GM18873 (cell line): ENCODE results near the gene CMYA5.

Experiments used
- ATAC-seq: cut with Tn5 transposase; IDR thresholded peaks from one replicate; pipeline ENCODE4 v1.9.1; 2021; ENCODE audit warnings: mild to moderate bottlenecking, moderate library complexity, moderate number of reproducible peaks; ENCODE audit not compliant: unreplicated experiment, low FRiP score

CMYA5 gene

GRCh38 chr5:79793304-79793703 lies 103.7 kb downstream of the CMYA5 start:
- no peak for ATAC-seq

- ATAC-seq: no peak
Measured at GRCh38 chr5:79793722-79794121, 104.1 kb downstream of the CMYA5 start.

- ATAC-seq: no peak
Measured at GRCh38 chr5:79794347-79794746, 104.7 kb downstream of the CMYA5 start.

- no peak for ATAC-seq
Measured at GRCh38 chr5:79795764-79796398, 106.2 kb downstream of the CMYA5 start.

- ATAC-seq: no peak
Measured at GRCh38 chr5:79798893-79799590, 109.4 kb downstream of the CMYA5 start.

GRCh38 chr5:79800979-79801827 lies 111.6 kb downstream of the CMYA5 start:
- no peak for ATAC-seq

GRCh38 chr5:79802406-79802805 lies 112.8 kb downstream of the CMYA5 start:
- no peak for ATAC-seq

GRCh38 chr5:79803007-79803406 lies 113.4 kb downstream of the CMYA5 start:
- ATAC-seq: no peak

GRCh38 chr5:79806741-79807140 lies 117.1 kb downstream of the CMYA5 start:
- no peak for ATAC-seq

GRCh38 chr5:79809743-79810142 lies 120.1 kb downstream of the CMYA5 start:
- no peak for ATAC-seq

GRCh38 chr5:79811081-79811480 lies 121.4 kb downstream of the CMYA5 start:
- ATAC-seq: no peak

- no peak for ATAC-seq
Measured at GRCh38 chr5:79811904-79812303, 122.3 kb downstream of the CMYA5 start.

GRCh38 chr5:79814699-79815098 lies 125.1 kb downstream of the CMYA5 start:
- ATAC-seq: no peak

GRCh38 chr5:79816014-79816413 lies 126.4 kb downstream of the CMYA5 start:
- no peak for ATAC-seq

- ATAC-seq: no peak
Measured at GRCh38 chr5:79820648-79821047, 131.0 kb downstream of the CMYA5 start.

GRCh38 chr5:79824444-79824843 lies 134.8 kb downstream of the CMYA5 start:
- no peak for ATAC-seq

GRCh38 chr5:79825802-79826201 lies 136.2 kb downstream of the CMYA5 start:
- no peak for ATAC-seq

- ATAC-seq: no peak
Measured at GRCh38 chr5:79827159-79827629, 137.6 kb downstream of the CMYA5 start.

GRCh38 chr5:79829260-79829659 lies 139.6 kb downstream of the CMYA5 start:
- ATAC-seq: no peak

- ATAC-seq: no peak
Measured at GRCh38 chr5:79831381-79832309, 142.0 kb downstream of the CMYA5 start.
